ENCODE results near the gene CCAR1. TPM values are rescaled to one million over a fixed set of nuclear protein-coding genes. Genes with fewer than 3 reads are reported as not detected.
"Not testable (repeated sequence)": the region's sequence is repeated elsewhere in the genome, so short reads cannot be mapped to it uniquely, and the experiment has no call there.

CCAR1 gene
- total and polyA plus RNA-seq, 2 donors (not counting 1 experiment from before 2014, with no cell fraction given): 26.3 to 101 TPM

- Mint-ChIP-seq H3K27ac (no peak overlapping the region), H3K27me3 (no peaks in the 10 kb centered on the region), H3K9me3 (ENCODE audit: insufficient read depth) (no peaks in the 10 kb centered on the region), H3K4me1 (no peaks in the 10 kb centered on the region), H3K4me3 (no peak overlapping the region)
- no peaks in the 10 kb centered on the region for H3K36me3 ChIP-seq (replicated peaks in 1 of 2; ENCODE audit: control extremely low read depth in 1 of 2, control insufficient read depth in 1 of 2, extremely low read depth in 1 of 2, insufficient read depth in 2 of 2, low read length in 1 of 2)
- no peaks in the 10 kb centered on the region for H3K27me3 ChIP-seq (replicated peaks in 1 of 4; ENCODE audit: control extremely low read depth in 1 of 4, control insufficient read depth in 3 of 4, insufficient read depth in 4 of 4, low read length in 3 of 4)
- DNase-seq: no peak
- H3K79me2 ChIP-seq (ENCODE audit: control insufficient read depth, insufficient read depth, low read length): no peaks in the 10 kb centered on the region
- no peaks in the 10 kb centered on the region for H3K4me1 ChIP-seq (ENCODE audit: control insufficient read depth in 2 of 2, insufficient read depth in 2 of 2, low read length in 2 of 2)
- ChIA-PET POLR2A (no interaction called here), CTCF (no interaction called here)
- no peak for ATAC-seq (ENCODE audit: low read depth)
- H4K20me1 ChIP-seq (ENCODE audit: control insufficient read depth, insufficient read depth, low read length, poor library complexity, severe bottlenecking): no peaks in the 10 kb centered on the region
- intact Hi-C loops (cut with micrococcal nuclease): no loop called here
- H3K4me3 ChIP-seq (ENCODE audit: control extremely low read depth in 1 of 5, extremely low read depth in 1 of 5, insufficient read depth in 1 of 5, low read depth in 2 of 5, low read length in 4 of 5): no peak overlapping the region
- H3K9me3 ChIP-seq (ENCODE audit: control extremely low read depth in 1 of 3, control insufficient read depth in 2 of 3, insufficient read depth in 1 of 3, low read length in 2 of 3): no peaks in the 10 kb centered on the region
- no peak overlapping the region for H2AFZ ChIP-seq (ENCODE audit: insufficient read depth, low read depth, low read length, poor library complexity, severe bottlenecking)
- no peak overlapping the region for H3K27ac ChIP-seq (ENCODE audit: low read length in 2 of 2)
- TF ChIP-seq, protein P1, sequence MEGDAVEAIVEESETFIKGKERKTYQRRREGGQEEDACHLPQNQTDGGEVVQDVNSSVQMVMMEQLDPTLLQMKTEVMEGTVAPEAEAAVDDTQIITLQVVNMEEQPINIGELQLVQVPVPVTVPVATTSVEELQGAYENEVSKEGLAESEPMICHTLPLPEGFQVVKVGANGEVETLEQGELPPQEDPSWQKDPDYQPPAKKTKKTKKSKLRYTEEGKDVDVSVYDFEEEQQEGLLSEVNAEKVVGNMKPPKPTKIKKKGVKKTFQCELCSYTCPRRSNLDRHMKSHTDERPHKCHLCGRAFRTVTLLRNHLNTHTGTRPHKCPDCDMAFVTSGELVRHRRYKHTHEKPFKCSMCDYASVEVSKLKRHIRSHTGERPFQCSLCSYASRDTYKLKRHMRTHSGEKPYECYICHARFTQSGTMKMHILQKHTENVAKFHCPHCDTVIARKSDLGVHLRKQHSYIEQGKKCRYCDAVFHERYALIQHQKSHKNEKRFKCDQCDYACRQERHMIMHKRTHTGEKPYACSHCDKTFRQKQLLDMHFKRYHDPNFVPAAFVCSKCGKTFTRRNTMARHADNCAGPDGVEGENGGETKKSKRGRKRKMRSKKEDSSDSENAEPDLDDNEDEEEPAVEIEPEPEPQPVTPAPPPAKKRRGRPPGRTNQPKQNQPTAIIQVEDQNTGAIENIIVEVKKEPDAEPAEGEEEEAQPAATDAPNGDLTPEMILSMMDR (IDR thresholded peaks at IDR 0.05): no peak
- no peak for TF ChIP-seq EZH2 (IDR thresholded peaks at IDR 0.05; ENCODE audit: borderline replicate concordance, insufficient read depth, low read depth, low read length, poor library complexity, severe bottlenecking)
- no CpG with 5 or more reads among the region's 1 CpG for WGBS (ENCODE audit: insufficient coverage)
- no peak overlapping the region for H3K4me2 ChIP-seq (replicated peaks; ENCODE audit: low read depth, low read length, poor library complexity, severe bottlenecking)
- H3K9ac ChIP-seq (ENCODE audit: low read length): no peak overlapping the region
These were observed 83.7 kb downstream of the CCAR1 start for GRCh38 chr10:68804692-68805091.

GRCh38 chr10:68810830-68811229, 89.8 kb downstream of the CCAR1 start:
- H3K36me3 ChIP-seq (replicated peaks in 1 of 2; ENCODE audit: control extremely low read depth in 1 of 2, control insufficient read depth in 1 of 2, extremely low read depth in 1 of 2, insufficient read depth in 2 of 2, low read length in 1 of 2); H3K9me3 Mint-ChIP-seq (ENCODE audit: insufficient read depth); H3K9me3 ChIP-seq (ENCODE audit: control extremely low read depth in 1 of 3, control insufficient read depth in 2 of 3, insufficient read depth in 1 of 3, low read length in 2 of 3); H3K9ac ChIP-seq (ENCODE audit: low read length); H3K4me2 ChIP-seq (replicated peaks; ENCODE audit: low read depth, low read length, poor library complexity, severe bottlenecking); DNase-seq; H3K4me3 ChIP-seq (ENCODE audit: control extremely low read depth in 1 of 5, extremely low read depth in 1 of 5, insufficient read depth in 1 of 5, low read depth in 2 of 5, low read length in 4 of 5); H3K4me1 Mint-ChIP-seq; H3K4me1 ChIP-seq (ENCODE audit: control insufficient read depth in 2 of 2, insufficient read depth in 2 of 2, low read length in 2 of 2); H3K79me2 ChIP-seq (ENCODE audit: control insufficient read depth, insufficient read depth, low read length); H3K27ac ChIP-seq (ENCODE audit: low read length in 2 of 2); CTCF ChIA-PET; H3K27ac Mint-ChIP-seq; H2AFZ ChIP-seq (ENCODE audit: insufficient read depth, low read depth, low read length, poor library complexity, severe bottlenecking); POLR2A ChIA-PET; H3K27me3 Mint-ChIP-seq; intact Hi-C loops (cut with micrococcal nuclease); ATAC-seq (ENCODE audit: low read depth); H4K20me1 ChIP-seq (ENCODE audit: control insufficient read depth, insufficient read depth, low read length, poor library complexity, severe bottlenecking); H3K4me3 Mint-ChIP-seq; H3K27me3 ChIP-seq (replicated peaks in 1 of 4; ENCODE audit: control extremely low read depth in 1 of 4, control insufficient read depth in 3 of 4, insufficient read depth in 4 of 4, low read length in 3 of 4): not testable (repeated sequence)
- WGBS (ENCODE audit: insufficient coverage): 90% methylated on average over 8 of the region's 9 CpGs
